NCI-H226 (cell line): ENCODE results near the gene PP2D1.
"Not testable (repeated sequence)": the region's sequence is repeated elsewhere in the genome, so short reads cannot be mapped to it uniquely, and the experiment has no call there.

Source experiments
- DNase-seq: peaks from one replicate; pipeline ENCODE4 v3.0.0-alpha.2; 2015

PP2D1 gene

GRCh38 chr3:20012164-20012563 lies at the start of gene PP2D1:
Gene PP2D1 (minus strand): TSS chr3:20012264. CDS start chr3:20012072, 192 bp downstream.
- no peak for DNase-seq

- DNase-seq = peak; percentile 61
Measured at GRCh38 chr3:20060974-20061685, 49.1 kb upstream of the PP2D1 start.

- no peak for DNase-seq
Measured at GRCh38 chr3:20059929-20060328, 47.9 kb upstream of the PP2D1 start.

GRCh38 chr3:20057612-20058180 lies 45.6 kb upstream of the PP2D1 start:
- peak; percentile 64 for DNase-seq

GRCh38 chr3:20056725-20057611 lies 44.9 kb upstream of the PP2D1 start:
- DNase-seq = peak; percentile 96

GRCh38 chr3:20055842-20056241 lies 43.8 kb upstream of the PP2D1 start:
- DNase-seq = no peak

- DNase-seq = no peak
Measured at GRCh38 chr3:20055020-20055775, 43.1 kb upstream of the PP2D1 start.

GRCh38 chr3:20054549-20054987 lies 42.5 kb upstream of the PP2D1 start:
- DNase-seq = peak; percentile 98

- DNase-seq = no peak
Measured at GRCh38 chr3:20052851-20053250, 40.8 kb upstream of the PP2D1 start.

GRCh38 chr3:20051123-20051806 lies 39.2 kb upstream of the PP2D1 start:
- DNase-seq = peak; percentile 37

GRCh38 chr3:20047976-20048883 lies 36.2 kb upstream of the PP2D1 start:
- no peak for DNase-seq

- DNase-seq = no peak
Measured at GRCh38 chr3:20047341-20047779, 35.3 kb upstream of the PP2D1 start.

- no peak for DNase-seq
Measured at GRCh38 chr3:20046556-20046955, 34.5 kb upstream of the PP2D1 start.

GRCh38 chr3:20045141-20045540 lies 33.1 kb upstream of the PP2D1 start:
- DNase-seq = not testable (repeated sequence)

- DNase-seq = no peak
Measured at GRCh38 chr3:20043825-20044224, 31.8 kb upstream of the PP2D1 start.

- peak; percentile 32 for DNase-seq
Measured at GRCh38 chr3:20043396-20043795, 31.3 kb upstream of the PP2D1 start.

GRCh38 chr3:20042331-20042730 lies 30.3 kb upstream of the PP2D1 start:
- DNase-seq = no peak

GRCh38 chr3:20041197-20041780 lies 29.2 kb upstream of the PP2D1 start:
- DNase-seq = no peak

- DNase-seq = peak; percentile 57
Measured at GRCh38 chr3:20040548-20041196, 28.6 kb upstream of the PP2D1 start.
